Head of caudate nucleus (tissue), 42 donors: ENCODE results near the gene ODF2.
"Not testable (repeated sequence)": the region's sequence is repeated elsewhere in the genome, so short reads cannot be mapped to it uniquely, and the experiment has no call there.

ENCODE experiments used
- DNase-seq, 42 donors: peaks; one replicate each; pipeline versions ENCODE4 v3.0.0 to v3.0.0-alpha.2; 2020 to 2021; ENCODE audit warnings: mixed read lengths in 7 of 42
- intact Hi-C: fragments of 100-400 bp; cut with DNase I; formaldehyde crosslinking; loops from one replicate; pipeline ENCODE4 v1.15.0; 2022

The ODF2 gene

DNA sequence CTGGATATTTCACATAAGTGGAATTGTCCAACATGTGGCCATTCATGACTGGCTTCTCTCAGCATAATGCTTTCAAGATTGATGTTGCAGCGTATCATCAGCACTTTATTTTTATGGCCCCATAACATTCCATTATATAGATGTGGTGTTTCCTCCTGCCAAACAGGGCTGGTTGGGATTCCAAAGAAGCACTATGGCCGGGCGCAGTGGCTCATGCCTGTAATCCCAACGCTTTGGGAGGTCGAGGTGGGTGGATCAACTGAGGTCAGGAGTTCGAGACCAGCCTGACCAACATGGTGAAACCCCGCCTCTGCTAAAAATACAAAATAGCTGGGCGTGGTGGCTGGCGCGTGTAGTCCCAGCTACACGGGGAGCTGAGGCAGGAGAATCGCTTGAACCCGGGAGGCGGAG lies 47.6 kb downstream of the ODF2 start:
- DNase-seq, intact Hi-C loops: not testable (repeated sequence)

- intact Hi-C loops: loop anchor here (2.0 kb wide), 1 partner anchor 49 kb away; the partner anchor contains the start of gene SPTAN1
- peak in 7 of 42 donors; percentile 8 to 47 (median 20) for DNase-seq
Measured at GRCh38 chr9:128503870-128504269, 48.1 kb downstream of the ODF2 start.

GRCh38 chr9:128504485-128505413 lies 48.9 kb downstream of the ODF2 start, which contains the start of gene GLE1:
TSS of gene GLE1 (plus strand) at chr9:128504719. CDS start at chr9:128504806, 87 bp downstream.
- intact Hi-C loops: loop anchor here (2.0 kb wide), 1 partner anchor 48 kb away; the partner anchor contains the start of gene SPTAN1

DNA sequence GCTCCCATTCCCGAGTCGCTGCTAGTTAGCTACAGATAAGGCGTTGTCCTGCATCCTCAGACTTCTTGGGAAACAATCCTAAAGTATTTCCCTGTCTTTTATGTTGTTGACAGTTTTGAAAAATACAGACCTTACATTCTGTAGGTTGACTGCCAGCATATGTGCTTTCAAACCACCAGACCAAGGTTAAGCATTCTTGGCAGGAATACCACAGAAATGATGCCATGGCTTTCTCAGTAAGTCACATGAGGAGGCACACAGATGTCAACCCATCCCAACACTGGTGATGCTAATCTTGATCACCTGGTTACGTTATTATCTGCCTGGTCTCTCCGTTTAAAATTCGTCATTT lies 49.6 kb downstream of the ODF2 start:
- intact Hi-C loops: loop anchor here (2.0 kb wide), 1 partner anchor 47 kb away; the partner anchor contains the start of gene SPTAN1
- no peak for DNase-seq

More at GRCh38 chr9:128504485-128505413, 48.9 kb downstream of the ODF2 start, which contains the start of gene GLE1:
- DNase-seq: peak; percentile 87 to 99 (median 96)

- DNase-seq: not testable (repeated sequence)
Measured at GRCh38 chr9:128505906-128506305, 50.1 kb downstream of the ODF2 start.

DNA sequence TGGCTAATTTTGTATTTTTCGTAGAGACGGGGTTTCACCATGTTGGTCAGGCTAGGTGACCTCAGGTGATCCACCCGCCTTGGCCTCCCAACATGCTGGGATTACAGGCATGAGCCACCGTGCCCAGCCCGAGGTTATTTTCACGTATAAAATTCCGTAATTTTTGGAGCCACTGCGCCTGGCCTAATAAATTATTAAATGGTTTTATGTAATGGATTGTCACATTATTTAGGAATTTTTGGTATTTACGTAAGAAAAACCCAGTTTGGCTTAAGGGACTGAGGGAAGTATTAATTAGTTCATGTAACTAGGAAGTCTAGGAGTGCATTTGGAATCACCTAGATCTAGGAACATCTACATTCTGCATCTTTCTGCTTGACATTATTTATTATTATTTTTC lies 57.0 kb downstream of the ODF2 start:
- no peak for DNase-seq
- intact Hi-C loops: no loop called here

More at GRCh38 chr9:128505906-128506305, 50.1 kb downstream of the ODF2 start:
- intact Hi-C loops: loop anchor here (2.0 kb wide), 1 partner anchor 47 kb away; the partner anchor contains the start of gene SPTAN1

- no peak for DNase-seq
- intact Hi-C loops: no loop called here
Measured at GRCh38 chr9:128521956-128522355, 66.2 kb downstream of the ODF2 start.

DNA sequence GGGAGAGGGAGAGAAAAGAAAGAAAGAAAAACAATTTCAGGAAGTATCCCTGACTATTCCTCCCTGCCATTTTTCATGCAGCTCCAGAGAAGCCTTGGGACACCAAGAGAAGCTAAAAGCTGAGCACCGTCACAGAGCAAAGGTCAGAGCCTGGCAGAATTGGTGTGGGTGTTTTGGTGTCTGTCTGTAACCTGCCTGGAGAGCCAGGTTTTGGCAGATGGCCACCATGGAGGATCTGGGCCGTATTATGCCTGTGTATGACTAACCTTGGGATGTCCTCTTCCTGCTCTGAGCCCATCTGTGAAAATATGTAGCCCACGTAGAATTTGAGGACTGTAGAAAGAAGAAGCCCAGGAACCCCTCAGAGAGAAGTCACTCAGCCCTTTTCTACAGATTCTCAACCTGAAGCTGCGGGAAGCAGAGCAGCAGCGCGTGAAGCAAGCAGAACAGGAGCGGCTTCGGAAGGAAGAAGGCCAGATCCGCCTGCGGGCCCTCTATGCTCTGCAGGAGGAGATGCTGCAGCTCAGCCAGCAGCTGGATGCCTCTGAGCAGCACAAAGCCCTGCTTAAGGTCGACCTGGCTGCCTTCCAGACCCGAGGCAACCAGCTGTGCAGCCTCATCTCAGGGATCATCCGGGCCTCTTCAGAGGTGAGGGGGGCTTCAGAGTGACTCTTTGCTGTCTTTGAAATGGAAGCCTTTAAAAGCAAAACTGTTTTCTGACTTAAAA lies 67.6 kb downstream of the ODF2 start:
- DNase-seq: peak in 41 of 42 donors; percentile 20 to 83 (median 61)
- intact Hi-C loops: no loop called here

GRCh38 chr9:128526720-128527119 lies 70.9 kb downstream of the ODF2 start:
- no peak for DNase-seq
- intact Hi-C loops: no loop called here

GRCh38 chr9:128528445-128529160 lies 72.8 kb downstream of the ODF2 start:
- intact Hi-C loops: no loop called here
- DNase-seq: peak in 21 of 42 donors; percentile 10 to 49 (median 30)

DNA sequence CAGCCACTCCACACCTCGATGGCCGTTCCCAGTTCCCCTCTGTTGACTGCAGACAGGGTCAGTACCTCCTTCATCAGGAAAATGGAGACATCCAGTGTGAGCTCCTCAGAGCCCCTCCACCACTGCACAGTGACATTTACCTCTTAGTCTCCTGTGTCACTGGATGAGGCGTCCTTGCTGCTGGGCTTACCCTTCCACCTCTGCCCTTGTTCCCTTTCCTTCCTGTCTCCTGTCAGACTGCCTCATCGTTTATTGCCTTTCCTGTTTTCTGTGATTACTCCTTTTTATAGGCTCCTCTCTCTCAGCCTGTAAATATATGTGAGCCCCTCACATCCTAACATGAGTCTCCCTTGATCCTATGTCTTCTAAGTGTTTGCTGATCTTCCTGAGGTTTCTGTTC lies 73.4 kb downstream of the ODF2 start:
- no peak for DNase-seq
- intact Hi-C loops: no loop called here

DNA sequence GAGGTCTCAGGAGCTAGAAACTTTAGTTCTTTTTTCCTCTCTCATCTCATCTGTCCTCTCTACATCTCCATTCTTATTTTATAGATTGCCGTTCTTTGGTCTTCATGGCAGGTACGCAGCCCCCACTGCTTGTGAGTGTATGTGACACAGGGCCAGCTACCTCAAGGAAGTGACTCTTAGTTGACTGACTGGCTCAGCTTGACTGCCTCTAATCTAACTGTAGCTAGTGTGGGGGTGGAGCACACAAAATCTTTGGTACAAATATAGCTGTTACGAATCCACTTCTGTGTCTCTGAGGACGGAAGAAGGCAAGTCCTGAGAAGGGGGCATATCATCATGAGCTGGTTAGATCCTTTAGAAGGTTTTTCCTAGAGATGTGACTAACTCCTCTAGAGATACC lies 76.8 kb downstream of the ODF2 start:
- intact Hi-C loops: no loop called here
- DNase-seq: peak in 8 of 42 donors; percentile 11 to 54 (median 26)

DNA sequence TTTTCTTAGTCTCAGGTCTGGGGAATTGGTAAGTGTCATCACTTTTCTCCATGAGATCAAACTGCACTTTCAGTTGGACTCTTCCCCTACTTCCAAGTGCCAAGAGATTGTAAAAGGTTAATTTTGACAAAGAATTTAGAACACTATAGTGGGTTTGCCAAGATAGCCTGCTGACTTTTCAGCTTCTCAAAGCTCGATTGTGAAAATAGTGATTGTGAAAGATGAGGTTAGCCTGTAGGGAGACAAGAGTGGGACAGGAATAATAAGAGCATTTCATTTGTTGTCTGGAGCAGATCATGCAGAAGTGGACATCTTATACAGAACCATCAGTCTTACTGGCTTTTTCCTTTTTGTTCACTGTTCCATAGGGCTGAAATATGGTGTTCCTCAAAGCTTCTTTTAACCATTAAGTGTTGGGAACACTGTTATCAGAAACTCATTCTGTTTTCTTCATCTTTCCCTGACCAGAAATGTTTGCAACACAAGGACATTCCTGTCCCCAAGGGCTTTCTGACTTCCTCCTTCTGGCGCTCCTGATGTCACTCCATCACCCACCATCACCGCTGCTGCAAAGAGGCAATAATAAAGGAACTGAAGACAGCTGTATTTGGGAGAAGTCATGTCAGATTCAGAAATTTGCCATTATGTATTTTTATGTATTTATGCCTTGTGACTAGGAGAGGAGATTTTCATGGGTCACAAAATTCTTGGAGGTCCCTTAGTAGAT lies 85.0 kb downstream of the ODF2 start:
- intact Hi-C loops: loop anchor here (10.0 kb wide), 1 partner anchor 86 kb away; the partner anchor contains the start of gene ODF2
- no peak for DNase-seq

- DNase-seq: no peak
- intact Hi-C loops: loop anchor here (10.0 kb wide), 1 partner anchor 92 kb away; the partner anchor contains the start of gene ODF2
Measured at GRCh38 chr9:128546504-128546903, 90.7 kb downstream of the ODF2 start.

DNA sequence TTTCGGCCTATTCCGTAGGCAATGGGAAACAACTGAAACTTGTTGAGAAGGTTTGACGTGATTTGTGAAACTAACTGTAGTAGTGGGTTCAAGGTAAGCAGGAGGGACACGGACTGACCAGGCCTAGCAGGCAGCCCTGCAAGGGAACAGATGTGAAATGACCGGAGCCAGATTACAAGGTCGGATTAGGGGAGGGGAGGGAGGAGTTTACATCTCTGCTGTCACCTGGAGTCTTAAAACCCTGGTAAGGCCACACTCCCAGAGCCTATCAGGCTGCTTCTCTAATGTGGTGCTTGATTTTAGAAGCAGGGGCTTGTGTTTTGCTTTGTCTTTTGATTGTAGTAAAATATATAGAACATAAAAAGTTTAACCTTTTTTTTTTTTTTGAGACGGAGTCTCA lies 93.1 kb downstream of the ODF2 start:
- DNase-seq: no peak

GRCh38 chr9:128550226-128550625 lies 94.4 kb downstream of the ODF2 start:
- intact Hi-C loops: no loop called here
- DNase-seq: peak in 9 of 42 donors; percentile 7 to 44 (median 21)

More for the DNA sequence above, 93.1 kb downstream of the ODF2 start:
- intact Hi-C loops: loop anchor here (10.0 kb wide), 1 partner anchor 94 kb away; the partner anchor contains the start of gene ODF2
